Mesendoderm (in vitro differentiated cells): ENCODE measurements around the gene CDYL. TPM values are rescaled to one million over a fixed set of nuclear protein-coding genes. Genes with fewer than 3 reads are reported as not detected.

ENCODE experiments used
- DNase-seq: peaks from one replicate; pipeline ENCODE4 v3.0.0; 2013
- H2AK5ac ChIP-seq: 2 replicates; pipeline ENCODE4 v1.6.1; 2013; ENCODE audit warnings: low read length, inconsistent platforms
- H2BK120ac ChIP-seq: 2 replicates; pipeline ENCODE4 v1.6.1; 2013; ENCODE audit warnings: low read depth, mild to moderate bottlenecking, low read length, moderate library complexity, mixed read lengths
- H2BK15ac ChIP-seq: replicated peaks from 2 replicates; pipeline ENCODE4 v1.6.1; 2013; ENCODE audit warnings: low read depth, mild to moderate bottlenecking, moderate library complexity
- H2BK5ac ChIP-seq: 2 replicates; pipeline ENCODE4 v1.6.1; 2013; ENCODE audit warnings: low read length, inconsistent platforms
- H3K18ac ChIP-seq: 2 replicates; pipeline ENCODE4 v1.6.1; 2013; ENCODE audit warnings: mild to moderate bottlenecking, low read length, mixed read lengths
- H3K23ac ChIP-seq: one replicate; pipeline ENCODE4 v1.6.1; 2013; ENCODE audit warnings: low read length
- H3K27ac ChIP-seq: 2 replicates; pipeline ENCODE4 v1.5.1; 2013; ENCODE audit warnings: low read depth, mild to moderate bottlenecking, inconsistent platforms, low read length, moderate library complexity
- H3K27me3 ChIP-seq: 2 replicates; pipeline ENCODE4 v1.6.1; 2013; ENCODE audit warnings: low read length, control low read depth, mild to moderate bottlenecking, inconsistent platforms; ENCODE audit not compliant: insufficient read depth, poor library complexity
- H3K36me3 ChIP-seq: 2 replicates; pipeline ENCODE4 v1.6.1; 2013; ENCODE audit warnings: low read length, inconsistent platforms; ENCODE audit not compliant: control insufficient read depth, insufficient read depth
- H3K4ac ChIP-seq: one replicate; pipeline ENCODE4 v1.6.1; 2013; ENCODE audit warnings: low read depth, mild to moderate bottlenecking, low read length, moderate library complexity
- H3K4me1 ChIP-seq: 2 replicates; pipeline ENCODE4 v1.6.1; 2013; ENCODE audit warnings: low read depth, low read length, inconsistent platforms; ENCODE audit not compliant: control insufficient read depth
- H3K4me2 ChIP-seq: 2 replicates; pipeline ENCODE4 v1.6.1; 2013; ENCODE audit warnings: low read length
- H3K4me3 ChIP-seq: 2 replicates; pipeline ENCODE4 v1.5.1; 2013; ENCODE audit warnings: mild to moderate bottlenecking, low read length
- H3K56ac ChIP-seq: one replicate; pipeline ENCODE4 v1.6.1; 2013; ENCODE audit warnings: low read length
- H3K79me1 ChIP-seq: 2 replicates; pipeline ENCODE4 v1.6.1; 2013; ENCODE audit warnings: low read length, inconsistent platforms
- H3K79me2 ChIP-seq: 2 replicates; pipeline ENCODE4 v1.6.1; 2013; ENCODE audit warnings: mild to moderate bottlenecking, low read length; ENCODE audit not compliant: control insufficient read depth, insufficient read depth
- H3K9ac ChIP-seq: 2 replicates; pipeline ENCODE4 v1.6.1; 2013; ENCODE audit warnings: low read length, inconsistent platforms
- H4K5ac ChIP-seq: one replicate; pipeline ENCODE4 v1.6.1; 2013; ENCODE audit warnings: low read length
- H4K8ac ChIP-seq: one replicate; pipeline ENCODE4 v1.6.1; 2013; ENCODE audit warnings: low read depth, mild to moderate bottlenecking, control low read depth, low read length, moderate library complexity
- WGBS: extraction: QIAGEN DNeasy Blood & Tissue Kit; methylation state at CpG from one replicate; pipeline ENCODE4 v1.1.7; 2013; ENCODE audit warnings: low lambda C conversion rate, missing lambda C conversion rate; ENCODE audit not compliant: insufficient coverage; ENCODE audit errors: extremely low coverage; 5-methylcytosine and 5-hydroxymethylcytosine counted together
- polyA plus RNA-seq, 2 experiments: library from polyadenylated mRNA; stranded (reverse); fragments of 200-250 nt; gene quantifications; one replicate each; pipeline ENCODE4 v1.2.3, GENCODE V29; 2013

CDYL gene
- polyA plus RNA-seq (2013, experiment 1 of 2): 72.2 TPM
- polyA plus RNA-seq (2013, experiment 2 of 2): 80.5 TPM

DNA sequence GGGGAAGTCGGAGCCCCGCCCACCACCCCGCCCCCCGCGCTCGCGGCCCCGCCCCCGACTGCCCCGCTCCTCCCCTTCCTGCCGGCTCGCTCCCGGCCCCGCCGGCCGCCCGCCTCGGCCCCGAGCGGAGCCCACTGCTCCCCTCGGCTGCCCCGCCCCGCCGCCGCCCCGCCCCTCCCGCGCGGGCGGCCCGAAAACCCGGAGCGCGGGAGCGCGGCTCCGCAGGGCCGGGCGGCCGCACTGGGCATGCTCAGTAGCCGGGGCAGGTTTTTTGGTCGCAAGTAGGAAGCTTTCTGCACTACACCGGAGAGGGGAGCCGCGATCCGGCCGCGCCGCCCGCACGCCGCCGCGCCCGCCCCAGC is at the start of gene CDYL:
Gene CDYL, plus strand, starts transcription at position 274 of the 362 bp plus-strand sequence. CDS start 380 bp downstream, outside the sequence.
- H3K79me1 ChIP-seq: peaks cover 4% of the 10 kb centered on the region
- no peak within 1 kb of the TSS for H4K5ac ChIP-seq
- H3K27me3 ChIP-seq: peaks cover 2% of the 10 kb centered on the region
- peak within 1 kb of the TSS; percentile 76 for H3K4me3 ChIP-seq
- peaks cover 8% of the 10 kb centered on the region for H3K4me1 ChIP-seq
- H3K27ac ChIP-seq: peak within 1 kb of the TSS; percentile 86
- H2AK5ac ChIP-seq: no peak within 1 kb of the TSS
- no CpG with 5 or more reads among the region's 55 CpGs for WGBS
- peak within 1 kb of the TSS; percentile 99 for H3K18ac ChIP-seq
- no peaks in the 10 kb centered on the region for H3K36me3 ChIP-seq
- H3K23ac ChIP-seq: peak within 1 kb of the TSS; percentile 15
- H3K56ac ChIP-seq: peak within 1 kb of the TSS; percentile 91
- DNase-seq: no peak
- H4K8ac ChIP-seq: peak within 1 kb of the TSS; percentile 81
- H3K4ac ChIP-seq: peak within 1 kb of the TSS; percentile 99
- H2BK5ac ChIP-seq: no peak within 1 kb of the TSS
- peak within 1 kb of the TSS; percentile 98 for H3K4me2 ChIP-seq
- H3K9ac ChIP-seq: peak within 1 kb of the TSS; percentile 82
- peaks cover 48% of the 10 kb centered on the region for H3K79me2 ChIP-seq
- H2BK15ac ChIP-seq: no peak within 1 kb of the TSS
- H2BK120ac ChIP-seq: peak within 1 kb of the TSS; percentile 88

- Histone ChIP-seq H3K27me3 (no peaks in the 10 kb centered on the region), H4K5ac (no peak overlapping the region), H3K23ac (no peak overlapping the region), H3K79me2 (no peaks in the 10 kb centered on the region), H2BK5ac (no peak overlapping the region), H3K4me2 (no peak overlapping the region), H4K8ac (no peak overlapping the region), H3K4ac (no peak overlapping the region), H3K27ac (no peak overlapping the region), H2BK120ac (no peak overlapping the region), H3K56ac (no peak overlapping the region), H2AK5ac (no peak overlapping the region), H3K4me3 (no peak overlapping the region), H3K4me1 (peaks cover 3% of the 10 kb centered on the region), H3K36me3 (no peaks in the 10 kb centered on the region), H3K18ac (no peak overlapping the region), H3K79me1 (no peaks in the 10 kb centered on the region), H3K9ac (no peak overlapping the region), H2BK15ac (no peak overlapping the region)
- DNase-seq: no peak
- WGBS: no CpG with 5 or more reads among the region's 1 CpG
Measured at GRCh38 chr6:4726645-4727044, 49.6 kb upstream of the CDYL start.

DNA sequence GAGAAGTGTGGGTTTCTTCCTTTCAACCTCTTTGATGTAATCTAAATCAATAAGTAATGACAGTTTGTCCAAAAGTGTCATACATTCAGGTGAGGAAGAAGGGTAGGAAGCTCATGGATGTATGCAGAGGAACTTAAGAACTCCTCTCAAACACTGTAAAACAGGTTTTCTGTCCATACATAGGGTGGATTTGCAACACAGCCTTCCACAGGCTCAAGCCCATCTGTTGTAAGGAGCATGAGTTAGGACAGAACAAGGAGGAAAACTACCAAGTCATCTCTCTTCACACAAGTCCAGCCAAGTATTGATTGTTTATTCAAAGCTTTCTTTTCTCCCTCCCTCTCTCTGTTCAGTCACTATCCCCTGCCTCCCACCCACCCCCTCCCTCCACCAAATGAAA is 49.0 kb upstream of the CDYL start:
- Histone ChIP-seq H2BK5ac (no peak overlapping the region), H4K5ac (no peak overlapping the region), H3K23ac (no peak overlapping the region), H3K9ac (no peak overlapping the region), H2AK5ac (no peak overlapping the region), H3K36me3 (no peaks in the 10 kb centered on the region), H2BK120ac (no peak overlapping the region), H3K18ac (no peak overlapping the region), H3K27me3 (no peaks in the 10 kb centered on the region), H3K79me2 (no peaks in the 10 kb centered on the region), H3K27ac (no peak overlapping the region), H2BK15ac (no peak overlapping the region), H4K8ac (no peak overlapping the region), H3K79me1 (no peaks in the 10 kb centered on the region), H3K56ac (no peak overlapping the region), H3K4ac (no peak overlapping the region), H3K4me1 (peaks cover 3% of the 10 kb centered on the region), H3K4me2 (no peak overlapping the region), H3K4me3 (no peak overlapping the region)
- DNase-seq: no peak

DNA sequence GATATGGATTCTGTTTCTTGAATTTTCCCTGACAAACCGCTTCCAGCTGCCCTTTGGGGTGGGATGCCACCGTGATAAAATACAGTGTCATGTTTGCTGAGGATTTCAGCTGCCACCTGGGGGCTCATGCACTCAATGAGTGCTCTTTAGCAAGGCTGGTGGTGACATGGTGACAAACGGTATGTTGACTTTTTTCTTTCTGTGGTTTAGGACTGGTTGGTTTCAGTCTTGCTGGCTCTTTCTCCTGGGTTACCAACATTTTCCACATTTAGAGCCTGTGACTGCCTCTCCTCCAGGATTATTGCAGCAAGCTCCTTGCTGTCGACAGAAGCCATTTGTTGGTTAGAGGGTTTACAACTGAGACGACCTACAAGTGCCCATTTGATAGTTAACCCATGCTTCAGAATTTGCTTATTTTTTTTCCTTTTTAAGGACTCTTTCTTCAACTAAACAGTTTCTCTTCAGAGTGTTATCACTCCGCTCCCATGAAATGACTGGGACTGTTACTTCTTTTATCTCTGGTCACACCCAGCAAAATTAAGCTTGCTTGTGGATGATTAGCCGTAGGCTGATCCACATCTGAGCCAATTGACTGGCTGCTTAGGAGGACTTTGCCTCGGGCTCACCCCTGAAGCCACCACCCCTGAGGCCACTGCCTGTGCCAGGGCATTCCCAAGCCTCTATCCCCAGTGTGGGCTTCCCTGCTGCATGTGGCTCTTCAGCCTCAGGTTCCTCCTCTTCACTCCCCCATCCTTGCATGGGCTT is 48.4 kb upstream of the CDYL start:
- Histone ChIP-seq H3K4ac (no peak overlapping the region), H4K8ac (no peak overlapping the region), H3K4me3 (no peak overlapping the region), H3K79me2 (no peaks in the 10 kb centered on the region), H3K79me1 (no peaks in the 10 kb centered on the region), H3K4me1 (peaks cover 3% of the 10 kb centered on the region), H3K27me3 (no peaks in the 10 kb centered on the region), H3K18ac (no peak overlapping the region), H3K4me2 (no peak overlapping the region), H2BK15ac (no peak overlapping the region), H2AK5ac (no peak overlapping the region), H2BK120ac (no peak overlapping the region), H3K27ac (no peak overlapping the region), H3K36me3 (no peaks in the 10 kb centered on the region), H3K56ac (no peak overlapping the region), H4K5ac (no peak overlapping the region), H3K9ac (no peak overlapping the region), H3K23ac (no peak overlapping the region), H2BK5ac (no peak overlapping the region)
- no CpG with 5 or more reads among the region's 8 CpGs for WGBS
- peak; percentile 85 for DNase-seq

DNA sequence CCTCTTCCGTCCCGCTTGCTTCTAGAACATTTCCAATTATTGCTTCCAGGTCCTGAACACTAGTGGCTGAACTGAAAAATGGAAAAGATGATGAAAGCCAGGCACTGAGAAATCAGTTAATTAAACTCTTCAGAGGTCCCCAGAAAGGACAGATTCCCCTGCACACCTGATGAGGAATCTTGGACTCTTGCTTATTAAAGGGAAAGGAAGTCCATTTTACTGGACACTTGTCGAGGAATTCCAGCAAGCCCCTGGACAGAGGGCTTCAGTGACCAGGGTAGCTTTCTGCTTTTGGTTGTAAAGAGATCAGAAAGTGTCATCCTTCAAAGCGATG is 47.8 kb upstream of the CDYL start:
- no peak overlapping the region for H2BK5ac ChIP-seq
- no peak overlapping the region for H3K4ac ChIP-seq
- peaks cover 1% of the 10 kb centered on the region for H3K4me1 ChIP-seq
- no peaks in the 10 kb centered on the region for H3K79me1 ChIP-seq
- no peak overlapping the region for H3K56ac ChIP-seq
- no peaks in the 10 kb centered on the region for H3K79me2 ChIP-seq
- H3K36me3 ChIP-seq: no peaks in the 10 kb centered on the region
- no CpG with 5 or more reads among the region's 4 CpGs for WGBS
- no peak overlapping the region for H4K8ac ChIP-seq
- no peak overlapping the region for H2BK15ac ChIP-seq
- H3K23ac ChIP-seq: no peak overlapping the region
- H2BK120ac ChIP-seq: no peak overlapping the region
- H3K18ac ChIP-seq: no peak overlapping the region
- no peak overlapping the region for H3K27ac ChIP-seq
- H3K4me3 ChIP-seq: no peak overlapping the region
- no peak overlapping the region for H3K4me2 ChIP-seq
- no peak overlapping the region for H4K5ac ChIP-seq
- no peak for DNase-seq
- H3K9ac ChIP-seq: no peak overlapping the region
- no peak overlapping the region for H2AK5ac ChIP-seq
- no peaks in the 10 kb centered on the region for H3K27me3 ChIP-seq

DNA sequence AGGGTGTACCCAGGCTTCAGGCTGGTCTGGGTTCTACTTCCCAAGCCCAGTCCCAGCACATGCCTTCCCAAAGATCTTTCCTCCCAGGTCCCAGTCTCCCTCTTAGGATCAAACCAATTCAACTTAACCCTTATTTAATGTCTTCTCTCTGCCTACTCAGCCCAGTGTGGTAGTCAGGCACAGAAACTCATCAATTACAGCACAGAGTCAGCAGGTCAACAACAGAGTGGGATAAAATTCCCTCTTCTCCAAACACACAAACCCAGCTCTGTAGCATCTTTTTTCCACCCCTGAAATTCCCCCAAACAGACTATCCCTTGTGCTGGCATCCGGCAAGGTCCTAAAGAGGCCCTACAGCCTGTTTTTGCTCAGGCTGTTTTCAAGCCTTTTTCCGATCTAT is 47.3 kb upstream of the CDYL start:
- WGBS: no CpG with 5 or more reads among the region's 2 CpGs
- no peak overlapping the region for H3K4ac ChIP-seq
- H2BK5ac ChIP-seq: no peak overlapping the region
- no peaks in the 10 kb centered on the region for H3K79me1 ChIP-seq
- no peak overlapping the region for H2BK15ac ChIP-seq
- no peak overlapping the region for H4K5ac ChIP-seq
- no peak overlapping the region for H3K18ac ChIP-seq
- no peak overlapping the region for H3K23ac ChIP-seq
- H3K79me2 ChIP-seq: no peaks in the 10 kb centered on the region
- no peak overlapping the region for H3K9ac ChIP-seq
- H3K56ac ChIP-seq: no peak overlapping the region
- H3K4me2 ChIP-seq: no peak overlapping the region
- no peaks in the 10 kb centered on the region for H3K36me3 ChIP-seq
- H2AK5ac ChIP-seq: no peak overlapping the region
- H3K27me3 ChIP-seq: no peaks in the 10 kb centered on the region
- no peak overlapping the region for H3K4me3 ChIP-seq
- no peak overlapping the region for H2BK120ac ChIP-seq
- H4K8ac ChIP-seq: no peak overlapping the region
- no peaks in the 10 kb centered on the region for H3K4me1 ChIP-seq
- no peak for DNase-seq
- H3K27ac ChIP-seq: no peak overlapping the region
